NT2/D1 (cell line): ENCODE results near the gene ZNG1E.
"Not testable (repeated sequence)": the region's sequence is repeated elsewhere in the genome, so short reads cannot be mapped to it uniquely, and the experiment has no call there.

Experiments
- SUZ12 ChIP-seq: IDR thresholded peaks from 2 replicates; pipeline ENCODE4 v1.6.1; 2011; ENCODE audit not compliant: insufficient read length, insufficient read depth; ENCODE audit errors: extremely low read depth
- YY1 ChIP-seq: IDR thresholded peaks from 2 replicates; pipeline ENCODE4 v1.6.1; 2011; ENCODE audit not compliant: insufficient read length, insufficient read depth
- ZNF274 ChIP-seq: IDR thresholded peaks from 2 replicates; pipeline ENCODE4 v1.6.1; 2011; ENCODE audit warnings: mild to moderate bottlenecking, low read depth, low read length

DNA sequence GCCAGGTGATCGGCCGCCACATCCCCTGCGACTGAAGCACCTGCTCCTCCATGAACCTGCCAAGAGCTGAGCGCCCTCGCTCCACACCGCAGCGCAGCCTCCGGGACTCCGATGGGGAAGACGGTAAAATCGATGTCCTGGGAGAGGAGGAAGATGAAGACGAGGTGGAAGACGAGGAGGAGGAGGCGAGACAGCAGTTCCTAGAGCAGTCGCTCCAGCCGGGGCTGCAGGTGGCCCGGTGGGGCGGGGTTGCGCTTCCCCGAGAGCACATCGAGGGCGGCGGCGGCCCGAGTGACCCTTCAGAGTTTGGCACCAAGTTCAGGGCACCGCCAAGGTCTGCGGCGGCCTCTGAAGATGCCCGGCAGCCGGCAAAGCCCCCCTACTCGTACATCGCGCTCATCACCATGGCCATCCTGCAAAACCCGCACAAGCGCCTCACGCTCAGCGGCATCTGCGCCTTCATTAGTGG is 61.4 kb downstream of the ZNG1E start, which contains the start of gene FOXD4L4:
- TF ChIP-seq YY1, ZNF274, SUZ12: not testable (repeated sequence)
